Kidney epithelial cell (primary cell): Measurements from ENCODE around the gene ERCC6L2. TPM values are rescaled to one million over a fixed set of nuclear protein-coding genes. Genes with fewer than 3 reads are reported as not detected.

Experiments used
- DNase-seq: peaks from one replicate; pipeline ENCODE4 v3.0.0-alpha.2; 2010; ENCODE audit warnings: low read depth
- H3K27me3 ChIP-seq: 2 replicates; pipeline ENCODE4 v1.6.0; 2011; ENCODE audit warnings: low read length; ENCODE audit not compliant: control insufficient read depth, insufficient read depth
- H3K36me3 ChIP-seq: 2 replicates; pipeline ENCODE4 v1.5.1; 2011; ENCODE audit warnings: low read length; ENCODE audit not compliant: control insufficient read depth, insufficient read depth
- H3K4me3 ChIP-seq: 2 replicates; pipeline ENCODE4 v1.5.1; 2011; ENCODE audit warnings: low read depth, mild to moderate bottlenecking, control low read depth, low read length
- total RNA-seq: library from RNA; depleted of rRNA; stranded (reverse); fragments of >200 nt; gene quantifications from 2 replicates; pipeline ENCODE4 v1.2.3, GENCODE V29; 2015
- TF ChIP-seq, protein P1 (sequence below): IDR thresholded peaks from 2 replicates; pipeline ENCODE4 v1.5.1; 2011; ENCODE audit warnings: mild to moderate bottlenecking, moderate library complexity, low read length, control low read depth, inconsistent platforms; ENCODE audit not compliant: insufficient read depth, poor library complexity, severe bottlenecking

Gene ERCC6L2
- total RNA-seq, 1 donor from 2014 or later: 50.8 TPM

DNA sequence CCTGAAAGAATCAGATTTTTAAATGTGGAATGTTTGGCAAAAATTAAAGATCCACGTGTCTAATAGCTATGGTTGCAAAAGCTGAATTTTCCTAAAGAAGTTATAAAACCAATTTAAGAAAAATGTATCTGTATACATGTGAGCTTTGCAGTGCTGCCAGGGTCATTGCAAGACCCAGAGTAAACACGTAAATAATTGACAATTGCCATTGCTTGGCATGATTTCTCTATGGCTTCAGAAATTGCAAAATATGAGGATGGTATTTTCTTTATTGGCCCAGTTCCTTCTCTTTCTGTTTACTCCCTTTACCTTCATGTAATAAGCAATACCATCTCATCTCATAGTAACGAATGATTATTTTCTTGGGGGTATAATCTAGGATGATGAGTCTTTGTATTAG lies 123.9 kb downstream of the ERCC6L2 start:
- TF ChIP-seq, protein P1, sequence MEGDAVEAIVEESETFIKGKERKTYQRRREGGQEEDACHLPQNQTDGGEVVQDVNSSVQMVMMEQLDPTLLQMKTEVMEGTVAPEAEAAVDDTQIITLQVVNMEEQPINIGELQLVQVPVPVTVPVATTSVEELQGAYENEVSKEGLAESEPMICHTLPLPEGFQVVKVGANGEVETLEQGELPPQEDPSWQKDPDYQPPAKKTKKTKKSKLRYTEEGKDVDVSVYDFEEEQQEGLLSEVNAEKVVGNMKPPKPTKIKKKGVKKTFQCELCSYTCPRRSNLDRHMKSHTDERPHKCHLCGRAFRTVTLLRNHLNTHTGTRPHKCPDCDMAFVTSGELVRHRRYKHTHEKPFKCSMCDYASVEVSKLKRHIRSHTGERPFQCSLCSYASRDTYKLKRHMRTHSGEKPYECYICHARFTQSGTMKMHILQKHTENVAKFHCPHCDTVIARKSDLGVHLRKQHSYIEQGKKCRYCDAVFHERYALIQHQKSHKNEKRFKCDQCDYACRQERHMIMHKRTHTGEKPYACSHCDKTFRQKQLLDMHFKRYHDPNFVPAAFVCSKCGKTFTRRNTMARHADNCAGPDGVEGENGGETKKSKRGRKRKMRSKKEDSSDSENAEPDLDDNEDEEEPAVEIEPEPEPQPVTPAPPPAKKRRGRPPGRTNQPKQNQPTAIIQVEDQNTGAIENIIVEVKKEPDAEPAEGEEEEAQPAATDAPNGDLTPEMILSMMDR: no peak
- Histone ChIP-seq H3K4me3 (no peak overlapping the region), H3K36me3 (no peaks in the 10 kb centered on the region), H3K27me3 (no peaks in the 10 kb centered on the region)
- DNase-seq: no peak

DNA sequence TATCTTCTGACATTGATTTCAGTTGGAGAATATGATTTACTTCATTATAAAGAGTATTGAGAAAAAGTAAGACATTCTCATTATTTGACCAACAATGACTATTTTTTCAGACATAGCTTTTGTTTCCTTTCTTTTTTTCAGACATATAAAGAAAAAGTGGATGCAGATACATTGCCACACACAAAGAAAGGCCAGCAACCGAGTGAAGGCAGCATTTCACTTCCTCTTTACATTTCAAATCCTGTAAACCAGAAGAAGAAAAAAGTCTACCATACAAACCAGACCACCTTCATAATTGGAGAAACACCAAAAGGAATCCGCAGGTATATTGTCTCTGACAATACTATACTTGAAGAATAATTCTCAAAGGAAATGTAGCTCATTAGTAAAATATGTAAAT lies 128.9 kb downstream of the ERCC6L2 start:
- H3K27me3 ChIP-seq: no peaks in the 10 kb centered on the region
- DNase-seq: no peak
- TF ChIP-seq, protein P1: no peak
- no peaks in the 10 kb centered on the region for H3K36me3 ChIP-seq
- no peak overlapping the region for H3K4me3 ChIP-seq

DNA sequence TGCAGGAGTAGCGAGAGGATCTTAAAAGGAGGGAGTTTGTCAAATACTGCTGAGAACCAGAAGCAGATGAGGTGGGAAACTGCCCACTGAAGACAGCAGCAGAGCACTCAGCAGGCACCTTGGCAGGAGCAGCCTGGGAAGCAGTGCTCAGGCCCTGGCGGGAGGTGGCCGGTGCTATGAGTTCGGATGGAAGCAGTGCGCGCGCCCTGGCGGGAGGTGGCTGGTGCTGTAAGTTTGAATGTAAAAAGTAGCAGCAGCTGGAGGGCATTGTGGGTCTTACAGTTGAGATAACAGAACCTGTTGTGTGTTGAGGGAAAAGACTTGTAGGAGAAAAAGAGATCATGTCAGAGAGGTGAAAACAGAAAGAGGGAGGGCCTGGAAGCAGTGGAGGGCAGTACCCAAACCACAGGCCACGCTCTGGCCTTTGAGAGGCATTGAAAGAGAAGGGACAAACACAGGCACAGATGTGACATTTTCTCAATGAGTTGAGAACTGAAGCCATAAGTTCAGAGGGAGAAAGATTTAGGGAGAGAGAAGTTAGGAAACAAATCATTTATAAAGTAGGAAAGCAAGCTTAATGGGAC lies 130.9 kb downstream of the ERCC6L2 start:
- TF ChIP-seq, protein P1: no peak
- no peak overlapping the region for H3K4me3 ChIP-seq
- no peaks in the 10 kb centered on the region for H3K27me3 ChIP-seq
- no peak for DNase-seq
- H3K36me3 ChIP-seq: no peaks in the 10 kb centered on the region

DNA sequence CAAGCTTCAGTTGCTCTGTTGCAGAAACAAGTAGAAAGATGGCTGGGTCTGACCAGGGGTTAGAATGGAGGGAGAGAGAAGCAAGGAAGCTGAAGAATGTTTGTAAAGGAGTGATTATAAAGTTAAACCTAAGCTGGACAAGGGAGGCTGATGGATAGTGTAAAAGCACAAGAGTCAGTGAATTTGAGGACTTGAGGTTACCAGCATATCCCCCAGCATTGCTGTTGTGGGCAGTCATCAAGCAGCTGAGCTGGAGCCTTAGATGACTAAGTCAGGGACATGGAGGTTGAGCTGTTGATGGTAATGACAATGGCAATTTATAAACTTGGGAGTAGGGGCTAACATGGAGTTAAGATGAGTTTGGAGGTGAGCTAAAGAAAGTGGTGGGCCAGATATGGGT lies 131.5 kb downstream of the ERCC6L2 start:
- Histone ChIP-seq H3K4me3 (no peak overlapping the region), H3K27me3 (no peaks in the 10 kb centered on the region), H3K36me3 (no peaks in the 10 kb centered on the region)
- peak; percentile 39 for DNase-seq
- TF ChIP-seq, protein P1: no peak

DNA sequence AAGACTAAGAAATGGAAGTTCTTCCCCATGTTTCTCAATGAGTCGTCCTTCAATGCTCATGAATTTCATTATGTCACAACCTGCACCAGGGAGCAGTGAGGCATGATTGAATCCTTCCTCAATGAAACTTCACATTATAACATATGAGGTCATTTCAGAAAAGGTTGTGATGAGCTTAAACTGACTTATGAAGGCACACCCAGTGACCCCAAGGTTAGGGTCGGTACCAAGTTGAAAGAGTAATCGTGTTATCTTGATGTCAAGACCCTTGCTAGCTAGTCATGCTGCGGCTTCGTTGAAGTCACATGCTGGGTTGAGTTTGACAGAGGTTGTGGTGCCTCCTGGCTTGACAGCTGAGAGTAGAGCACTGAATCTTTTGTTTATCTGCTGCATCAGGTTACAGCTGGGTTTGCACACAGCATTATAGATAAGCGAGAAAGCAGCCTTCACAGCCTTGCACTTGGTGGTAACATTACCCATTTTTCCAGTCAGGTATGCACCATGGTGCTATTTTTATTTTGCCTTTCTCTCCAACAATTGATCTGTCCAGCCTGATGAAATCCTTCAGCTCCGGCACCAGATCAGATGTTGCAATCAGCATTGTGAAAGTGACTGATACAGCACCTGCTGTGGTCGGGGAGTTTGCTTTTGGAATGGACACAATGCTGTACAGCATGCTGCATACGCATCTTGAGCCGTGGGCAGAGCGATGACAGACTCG lies 133.2 kb downstream of the ERCC6L2 start:
- no peaks in the 10 kb centered on the region for H3K27me3 ChIP-seq
- no peaks in the 10 kb centered on the region for H3K36me3 ChIP-seq
- no peak overlapping the region for H3K4me3 ChIP-seq
- no peak for DNase-seq
- TF ChIP-seq, protein P1: no peak

DNA sequence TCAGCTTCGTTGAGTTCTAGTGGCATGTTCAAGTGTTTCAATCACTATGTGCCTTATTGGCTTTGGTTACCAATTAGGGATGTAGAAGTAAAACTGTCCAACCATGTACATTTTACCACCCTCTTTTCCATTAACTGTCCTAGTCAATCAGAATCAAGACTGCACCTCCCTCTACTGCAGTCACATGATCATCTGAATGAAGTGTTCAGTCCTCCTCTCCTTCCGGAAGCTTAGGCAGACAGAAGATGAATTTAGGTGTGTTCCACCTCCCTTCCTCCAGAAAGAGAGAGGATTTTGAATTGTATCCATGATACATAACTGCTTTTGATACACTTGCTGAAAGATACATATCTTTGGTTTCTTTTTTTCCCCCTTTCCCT lies 133.7 kb downstream of the ERCC6L2 start:
- DNase-seq: no peak
- H3K27me3 ChIP-seq: no peaks in the 10 kb centered on the region
- H3K4me3 ChIP-seq: no peak overlapping the region
- TF ChIP-seq, protein P1: no peak
- H3K36me3 ChIP-seq: no peaks in the 10 kb centered on the region
